ENCODE data around the gene ACAD8.
"Not testable (repeated sequence)": the region's sequence is repeated elsewhere in the genome, so short reads cannot be mapped to it uniquely, and the experiment has no call there.

The ACAD8 gene

GRCh38 chr11:134270250-134270714 lies 16.9 kb downstream of the ACAD8 start:
- DNase-seq: no peak

DNA sequence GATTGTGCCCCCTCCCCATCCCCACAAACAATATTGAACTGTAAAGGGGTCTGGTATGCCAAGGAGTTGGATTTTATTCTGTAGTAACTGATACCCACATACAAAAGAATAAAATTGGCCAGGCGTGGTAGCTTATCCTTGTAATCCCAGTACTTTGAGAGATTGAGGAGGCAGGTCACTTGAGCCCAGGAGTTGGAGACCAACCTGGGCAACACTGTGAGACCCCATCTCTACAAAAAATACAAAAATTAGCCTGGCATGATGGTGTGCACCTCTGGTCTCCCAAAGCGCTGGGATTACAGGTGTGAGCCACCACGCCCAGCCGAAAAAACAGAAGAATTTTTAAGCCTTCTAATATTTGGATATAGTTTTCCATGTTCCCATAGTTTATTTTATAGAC lies 18.6 kb downstream of the ACAD8 start:
- DNase-seq: no peak

- DNase-seq: no peak
Observed at GRCh38 chr11:134272381-134273316, 19.3 kb downstream of the ACAD8 start.

- DNase-seq: no peak
Observed at GRCh38 chr11:134273317-134273712, 19.9 kb downstream of the ACAD8 start.

DNA sequence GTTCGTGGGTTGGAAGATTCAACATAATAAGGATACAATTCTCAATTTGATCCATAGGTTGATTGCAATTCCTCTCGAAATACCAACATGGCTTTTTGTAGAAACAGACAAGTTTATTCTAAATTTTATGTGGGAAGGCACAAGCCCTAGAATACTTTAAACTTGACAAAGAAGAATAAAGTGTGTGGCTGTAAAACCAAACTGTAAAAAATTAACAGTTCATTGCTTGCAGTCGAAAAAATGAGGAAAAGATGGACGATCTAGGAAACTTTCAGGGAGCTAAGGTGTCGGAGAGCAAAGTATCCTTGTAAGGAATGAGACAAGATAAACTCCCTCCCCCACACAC lies 21.8 kb downstream of the ACAD8 start:
- no peak for DNase-seq

GRCh38 chr11:134275534-134276395 lies 22.4 kb downstream of the ACAD8 start, which contains the start of gene GLB1L3:
Gene GLB1L3 (plus strand): TSS chr11:134276379. CDS start chr11:134276741, 362 bp downstream.
- DNase-seq: no peak

DNA sequence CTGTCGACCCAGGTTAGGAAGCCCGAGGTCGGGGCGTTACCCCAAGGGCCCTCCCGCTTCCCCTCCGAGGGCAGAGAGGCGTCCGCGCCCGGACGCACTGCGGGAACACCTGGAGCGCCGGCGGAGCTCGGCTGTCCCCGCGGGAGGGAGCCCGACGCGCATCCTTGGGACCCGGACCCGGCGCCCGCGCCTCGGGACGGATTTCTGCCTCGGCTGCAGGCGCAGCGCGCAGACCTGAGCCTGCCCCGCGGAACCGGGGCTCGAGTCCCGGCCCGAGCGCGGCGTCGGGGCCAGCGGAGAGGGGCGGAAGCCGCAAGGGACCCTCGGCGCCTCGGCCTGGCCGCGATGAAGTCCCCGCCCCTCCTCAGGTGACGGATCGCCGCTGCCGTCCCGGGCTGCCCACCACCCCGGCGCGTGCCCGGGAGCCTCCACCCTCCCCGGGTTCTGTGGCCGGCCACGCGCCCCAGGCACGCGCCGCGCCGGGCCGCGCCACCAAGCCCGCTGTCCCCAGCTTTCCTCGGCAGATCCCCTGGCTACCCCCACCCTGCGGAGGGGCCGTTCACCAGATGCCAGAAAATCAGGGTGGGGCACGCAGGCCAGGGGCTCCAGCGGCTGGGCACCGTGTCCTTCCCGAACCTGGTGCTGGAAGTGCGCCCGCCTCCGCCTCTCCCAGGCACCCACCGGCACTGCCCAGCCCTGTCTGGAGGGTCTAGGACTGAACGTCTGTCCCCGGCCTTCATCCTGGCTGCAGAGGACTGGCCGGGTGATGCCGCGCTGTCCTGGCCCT lies 23.2 kb downstream of the ACAD8 start:
- DNase-seq: no peak

- DNase-seq: no peak
Observed at GRCh38 chr11:134277183-134278001, 24.0 kb downstream of the ACAD8 start.

- no peak for DNase-seq
Observed at GRCh38 chr11:134278356-134278755, 25.0 kb downstream of the ACAD8 start.

DNA sequence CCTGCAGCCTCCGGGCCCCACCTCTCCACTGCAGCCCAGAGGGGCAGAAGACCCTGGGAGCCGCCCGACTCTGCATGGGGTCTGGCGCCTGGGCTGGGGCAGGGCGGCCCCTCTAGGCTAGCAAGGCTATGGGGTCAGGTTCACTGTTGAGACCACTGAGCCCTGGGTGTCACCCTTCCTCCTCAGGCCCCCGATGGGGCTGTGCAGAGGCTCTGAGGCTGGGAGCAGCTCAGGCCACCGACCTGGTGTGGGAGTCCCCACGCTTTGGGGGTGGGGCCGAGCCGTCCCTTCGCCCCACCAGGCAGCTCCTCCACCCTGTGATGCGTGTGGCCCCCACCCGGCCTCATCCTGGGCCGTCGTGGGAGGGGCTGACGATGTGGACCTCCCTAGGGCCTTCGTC lies 28.3 kb downstream of the ACAD8 start:
- not testable (repeated sequence) for DNase-seq

- no peak for DNase-seq
Observed at GRCh38 chr11:134282121-134283045, 29.0 kb downstream of the ACAD8 start.

DNA sequence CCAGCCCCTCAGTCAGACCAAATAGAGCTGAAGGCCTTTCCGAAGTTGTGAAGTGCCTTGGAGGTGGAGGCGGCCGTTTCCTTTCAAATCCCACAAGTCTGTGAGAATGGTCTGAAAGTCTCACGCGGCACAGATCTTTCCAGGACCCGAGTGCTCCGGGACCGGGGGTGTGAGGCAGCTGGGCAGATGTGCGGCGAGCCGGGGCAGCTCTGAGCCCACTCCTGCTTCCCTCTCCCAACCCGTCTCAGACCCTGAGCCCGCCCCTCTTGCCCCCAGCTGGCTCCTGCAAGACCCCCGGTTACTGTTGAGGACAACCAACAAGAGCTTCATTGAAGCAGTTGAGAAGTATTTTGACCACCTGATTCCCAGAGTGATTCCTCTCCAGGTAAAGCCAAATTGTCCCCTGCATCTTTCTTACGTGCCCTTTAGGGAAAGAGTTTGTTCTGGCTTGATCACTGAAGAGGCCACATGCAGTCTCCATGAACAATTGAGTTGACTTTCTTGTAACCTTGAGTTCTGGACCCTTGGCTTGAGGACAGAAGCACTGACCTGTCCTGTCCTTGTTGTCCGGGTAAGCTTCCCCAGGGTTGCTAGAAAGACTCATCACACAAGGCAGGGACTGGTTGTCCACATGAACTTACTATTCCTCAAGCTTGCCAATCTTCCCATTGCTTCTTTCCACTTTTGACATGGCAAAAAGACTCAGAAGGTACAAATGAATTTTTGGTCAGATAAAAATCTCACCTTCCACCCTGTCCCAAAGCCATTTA lies 30.3 kb downstream of the ACAD8 start:
- no peak for DNase-seq

DNA sequence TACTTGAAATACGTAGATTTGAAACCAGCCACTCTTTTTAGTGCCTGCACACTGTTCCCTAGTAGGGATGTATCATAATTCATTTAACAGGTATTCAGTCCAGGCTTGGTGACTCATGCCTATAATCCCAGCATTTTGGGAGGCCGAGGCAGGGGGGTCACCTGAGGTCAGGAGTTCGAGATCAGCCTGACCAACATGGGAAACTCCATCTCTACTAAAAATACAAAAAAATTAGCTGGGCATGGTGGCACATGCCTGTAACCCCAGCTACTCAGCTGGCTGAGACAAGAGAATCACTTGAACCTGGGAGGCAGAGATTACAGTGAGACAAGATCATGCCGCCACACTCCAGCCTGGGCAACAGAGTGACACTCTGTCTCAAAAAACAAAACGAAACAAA lies 31.0 kb downstream of the ACAD8 start:
- DNase-seq: not testable (repeated sequence)

GRCh38 chr11:134287561-134287960 lies 34.2 kb downstream of the ACAD8 start:
- no peak for DNase-seq

- no peak for DNase-seq
Observed at GRCh38 chr11:134288486-134288885, 35.1 kb downstream of the ACAD8 start.

- DNase-seq: no peak
Observed at GRCh38 chr11:134289167-134289566, 35.8 kb downstream of the ACAD8 start.

DNA sequence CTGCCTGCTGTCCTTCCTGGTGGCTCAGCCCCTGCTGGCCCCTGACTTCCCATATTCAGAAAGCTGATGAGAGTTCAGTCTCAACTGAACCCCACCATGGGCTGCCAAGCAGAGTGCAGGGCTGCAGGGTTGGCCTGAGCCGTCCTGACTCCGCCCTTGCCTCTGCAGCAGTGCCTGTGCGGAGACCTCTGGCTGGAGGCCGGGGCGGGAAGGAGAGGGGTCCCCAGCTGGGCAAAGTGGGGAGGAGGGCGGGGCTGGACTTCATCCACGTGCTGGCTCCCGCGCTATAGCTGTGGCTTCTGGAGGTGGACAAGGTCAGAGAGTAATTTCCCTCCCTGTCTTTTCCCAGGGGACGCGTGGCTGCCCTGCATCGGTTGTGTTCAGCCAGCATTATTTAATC lies 36.4 kb downstream of the ACAD8 start:
- DNase-seq: no peak

DNA sequence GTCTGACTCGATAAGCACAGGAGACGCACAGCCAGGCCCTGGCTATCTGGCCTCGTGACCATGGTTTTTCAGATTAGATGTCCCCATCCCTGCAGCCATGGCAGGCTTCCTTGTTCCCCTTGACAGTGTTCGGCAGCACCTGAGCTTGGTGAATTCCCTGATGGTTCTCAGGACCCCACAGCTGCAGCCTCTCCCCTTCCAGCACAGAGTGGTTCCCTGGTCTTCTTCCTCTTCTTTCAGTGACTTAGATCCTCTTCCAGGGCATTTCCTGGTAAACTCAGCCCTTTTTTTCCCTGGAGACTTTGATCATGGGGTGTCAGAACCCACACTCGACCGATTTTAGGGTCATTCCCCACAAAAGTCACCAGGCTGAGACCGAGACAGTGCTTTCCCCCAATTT lies 37.3 kb downstream of the ACAD8 start:
- DNase-seq: no peak

DNA sequence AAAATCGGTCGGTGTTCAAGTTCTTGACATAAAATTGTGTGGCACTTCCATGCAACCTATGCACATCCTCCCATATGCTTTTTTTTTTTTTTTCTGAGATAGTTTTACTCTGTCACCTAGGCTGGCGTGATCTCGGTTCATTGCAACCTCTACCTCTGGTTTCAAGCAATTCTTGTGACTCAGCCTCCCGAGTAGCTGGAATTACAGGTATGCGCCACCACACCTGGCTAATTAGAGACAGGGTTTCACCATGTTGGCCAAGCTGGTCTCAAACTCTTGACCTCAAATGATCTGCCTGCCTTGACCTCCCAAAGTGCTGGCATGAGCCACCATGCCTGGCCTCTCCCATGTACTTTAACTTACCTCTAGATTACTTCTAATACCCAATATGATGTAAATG lies 37.8 kb downstream of the ACAD8 start:
- DNase-seq: no peak

DNA sequence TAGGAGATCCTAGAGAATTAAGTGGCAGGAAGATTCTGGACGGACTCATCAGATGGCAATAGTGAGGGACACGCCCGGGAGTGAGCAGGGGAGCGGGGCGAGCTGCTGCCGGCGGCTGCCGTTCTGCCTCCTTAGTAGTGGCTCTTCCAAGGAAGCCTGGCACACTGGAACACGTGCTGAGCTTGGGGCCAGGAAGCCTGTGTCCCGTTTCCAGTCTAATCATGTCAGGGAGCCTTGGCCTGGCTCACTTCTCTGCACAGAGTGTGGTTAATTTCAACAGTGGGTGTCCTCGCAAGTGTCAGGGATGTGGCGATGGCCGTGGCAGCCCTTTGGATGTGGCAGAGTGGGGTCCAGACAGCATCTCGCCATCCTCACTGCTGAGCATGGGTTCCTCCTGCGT lies 39.3 kb downstream of the ACAD8 start:
- DNase-seq: no peak

All from amniotic stem cell (primary cell).